ENCODE measurements around the gene HYAL1.
"Not testable (repeated sequence)": the region's sequence is repeated elsewhere in the genome, so short reads cannot be mapped to it uniquely, and the experiment has no call there.

Gene HYAL1

DNA sequence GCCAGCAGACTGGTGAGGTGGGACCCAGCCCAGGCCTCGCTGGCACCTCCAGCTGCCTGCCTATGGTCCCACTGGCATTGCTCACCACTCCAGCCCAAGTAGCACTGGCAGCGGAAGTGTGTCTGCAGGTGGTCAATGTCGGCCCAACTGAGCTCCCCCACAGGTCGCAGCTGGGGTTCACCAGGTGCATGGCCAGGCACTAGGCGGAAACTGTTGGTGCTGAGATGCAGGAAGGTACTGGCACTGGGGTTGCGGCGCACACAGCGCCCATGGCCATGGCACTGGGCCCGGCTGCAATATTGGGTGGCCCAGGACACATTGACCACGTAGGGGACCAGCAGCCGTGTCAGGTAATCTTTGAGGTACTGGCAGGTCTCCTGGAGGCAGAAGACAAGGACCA is 14.8 kb upstream of the HYAL1 start:
- no peak for DNase-seq

DNA sequence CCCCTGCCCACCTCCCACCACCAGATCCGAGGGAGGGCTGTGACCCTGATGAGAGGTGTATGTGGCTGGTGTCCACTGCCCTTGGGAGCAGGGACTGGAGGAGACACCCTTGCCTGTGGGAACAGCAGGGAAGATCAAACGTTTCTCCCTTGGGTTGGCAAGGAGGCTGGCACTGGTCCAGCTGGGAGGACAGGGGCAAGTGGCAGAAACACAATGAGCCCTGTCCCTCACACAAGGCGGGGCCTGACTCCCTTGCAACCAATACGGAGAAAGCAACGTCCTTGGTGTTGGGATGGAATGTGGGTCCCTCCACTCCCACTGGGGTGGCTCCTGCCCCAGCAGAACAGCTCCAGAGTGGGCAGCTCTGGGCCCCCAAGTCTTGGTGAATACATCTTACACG is 13.9 kb upstream of the HYAL1 start:
- DNase-seq = no peak

DNA sequence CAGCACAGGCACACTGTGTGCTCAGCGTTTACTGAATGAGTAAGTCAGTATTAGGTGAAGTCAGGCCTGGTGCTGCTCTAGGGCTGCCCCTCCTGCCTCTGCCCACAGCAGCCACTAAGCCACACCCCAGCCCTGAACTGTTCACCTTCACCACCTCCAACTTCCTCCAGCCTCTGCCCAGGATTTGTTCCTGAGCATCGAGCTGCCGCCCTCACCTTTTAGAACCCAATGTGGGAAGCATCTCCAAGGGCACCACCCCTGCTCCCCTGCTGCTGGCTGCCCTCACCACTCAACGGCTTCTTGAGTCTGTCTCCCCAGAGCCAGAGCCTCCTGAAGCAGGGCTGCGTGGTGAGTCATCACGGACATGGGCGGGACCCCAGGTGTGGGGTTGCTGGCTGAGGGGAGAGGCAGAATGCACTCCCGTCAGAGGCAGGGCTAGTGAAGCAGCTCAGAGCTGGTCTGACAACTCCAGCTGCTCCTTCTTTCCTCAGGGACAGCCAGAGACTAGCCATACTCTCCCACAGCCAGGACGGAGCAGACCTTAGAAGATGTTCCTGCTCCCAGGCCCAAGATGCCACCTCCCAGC is 13.4 kb upstream of the HYAL1 start:
- DNase-seq = peak; percentile 75

DNA sequence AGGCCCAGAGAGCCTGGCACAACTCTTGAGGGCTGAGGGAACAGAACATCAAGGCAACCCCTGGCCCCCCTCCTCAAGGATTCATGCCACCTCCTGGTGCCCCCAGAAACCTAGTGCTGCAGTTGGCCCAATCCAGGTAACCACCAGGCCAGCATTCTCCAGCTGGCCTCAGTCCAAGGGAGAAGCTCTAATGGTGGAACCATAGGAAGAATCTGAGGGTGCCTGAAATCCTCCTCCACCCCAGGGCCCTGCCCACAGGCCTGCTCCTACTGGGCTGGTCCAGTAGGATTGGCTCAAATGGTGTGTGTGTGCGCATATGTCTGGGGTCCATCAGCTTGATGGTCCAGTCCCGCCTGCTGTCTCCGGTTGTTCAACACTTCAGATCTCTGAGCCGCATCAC is 11.4 kb upstream of the HYAL1 start:
- DNase-seq = no peak

DNA sequence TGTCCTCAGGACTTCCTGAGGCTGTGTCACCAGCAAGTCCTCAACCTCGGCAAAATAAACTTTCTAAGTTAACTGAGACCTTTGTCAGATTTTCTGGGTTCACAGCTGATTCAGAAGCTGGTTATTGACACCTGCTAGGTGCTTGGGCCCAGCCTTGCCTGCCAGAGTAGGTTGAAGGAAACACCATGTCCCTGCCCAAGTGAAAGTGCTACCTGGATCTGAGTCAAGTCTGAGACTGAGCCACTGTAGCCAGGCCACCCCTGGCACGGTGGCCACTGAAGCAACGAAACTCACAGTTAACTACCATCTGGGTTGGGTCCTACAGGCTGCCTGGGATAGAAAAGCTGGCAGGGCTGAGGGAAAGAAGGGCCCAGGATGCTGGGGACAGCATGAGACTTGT is 11.0 kb upstream of the HYAL1 start:
- DNase-seq = no peak

DNA sequence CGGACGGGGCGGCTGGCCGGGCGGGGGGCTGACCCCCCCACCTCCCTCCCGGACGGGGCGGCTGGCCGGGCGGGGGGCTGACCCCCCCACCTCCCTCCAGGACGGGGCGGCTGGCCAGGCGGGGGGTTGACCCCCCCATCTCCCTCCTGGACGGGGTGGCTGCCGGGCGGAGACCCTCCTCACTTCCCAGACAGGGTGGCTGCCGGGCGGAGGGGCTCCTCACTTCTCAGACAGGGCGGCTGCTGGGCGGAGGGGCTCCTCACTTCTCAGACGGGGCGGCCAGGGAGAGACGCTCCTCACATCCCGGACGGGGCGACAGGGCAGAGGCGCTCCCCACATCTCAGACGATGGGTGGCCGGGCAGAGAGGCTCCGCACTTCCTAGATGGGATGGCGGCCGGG is 8.7 kb upstream of the HYAL1 start:
- DNase-seq = not testable (repeated sequence)

DNA sequence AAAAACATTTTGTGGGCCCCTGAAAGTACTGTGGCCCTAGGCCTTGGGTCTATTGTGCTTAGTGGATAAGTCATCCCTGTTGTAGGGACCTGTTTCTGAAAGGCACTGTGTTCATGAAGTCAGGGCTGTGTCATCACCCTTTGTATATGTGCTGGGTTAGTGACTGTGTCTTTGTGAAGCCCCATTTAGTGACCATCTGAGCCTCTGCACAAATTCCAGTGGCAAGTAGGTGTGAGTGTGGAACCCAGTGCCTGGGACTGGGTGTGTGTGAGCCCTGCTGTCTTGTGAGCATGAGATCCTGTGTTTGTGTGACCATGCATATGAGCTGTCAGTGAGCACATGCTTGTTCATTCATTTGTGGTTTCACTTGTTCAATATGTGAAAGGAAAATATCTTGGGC is 1.2 kb upstream of the HYAL1 start:
- no peak for DNase-seq

DNA sequence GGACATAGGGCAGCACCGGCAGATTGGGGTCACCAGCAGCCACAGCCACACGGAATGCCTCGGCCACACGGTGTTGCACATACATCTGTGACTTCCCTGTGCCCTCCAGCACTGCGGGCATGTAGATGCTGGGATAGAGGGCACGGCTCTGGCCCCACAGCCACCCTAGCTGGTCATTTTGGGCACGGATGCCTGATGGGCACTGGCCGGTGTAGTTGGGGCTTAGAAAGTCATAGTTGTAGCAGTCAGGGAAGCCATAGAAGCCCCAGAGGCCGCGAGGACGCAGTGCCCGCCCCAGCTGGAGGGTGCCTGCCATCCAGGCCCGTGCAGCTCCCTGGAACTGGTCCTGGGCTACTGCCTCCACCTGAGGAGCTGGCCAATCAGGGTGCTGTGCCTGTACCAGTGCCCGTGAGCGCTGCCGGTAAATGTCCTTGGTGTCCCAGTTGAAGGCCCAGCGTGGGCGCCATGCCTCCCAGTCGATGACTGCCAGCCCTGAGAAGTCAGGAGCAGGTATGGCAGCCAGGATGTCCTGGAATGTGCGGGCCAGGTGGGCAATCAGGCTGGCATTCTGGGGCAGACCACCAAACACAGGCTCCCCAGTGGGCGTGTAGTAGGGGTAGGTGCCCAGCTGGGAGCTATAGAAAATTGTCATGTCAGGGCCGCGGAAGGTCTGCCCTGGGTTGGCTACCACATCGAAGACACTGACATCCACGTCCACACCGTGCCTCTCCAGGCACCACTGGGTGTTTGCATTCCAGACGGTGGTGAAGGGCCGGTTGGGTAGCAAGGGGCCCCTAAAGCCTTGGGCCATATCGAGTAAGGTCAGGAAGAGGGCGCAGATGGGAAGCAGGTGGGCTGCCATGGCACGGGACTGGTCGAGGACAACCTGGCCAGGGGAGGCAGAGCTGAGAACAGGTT is 1.0 kb downstream of the HYAL1 start:
- no peak for DNase-seq

DNA sequence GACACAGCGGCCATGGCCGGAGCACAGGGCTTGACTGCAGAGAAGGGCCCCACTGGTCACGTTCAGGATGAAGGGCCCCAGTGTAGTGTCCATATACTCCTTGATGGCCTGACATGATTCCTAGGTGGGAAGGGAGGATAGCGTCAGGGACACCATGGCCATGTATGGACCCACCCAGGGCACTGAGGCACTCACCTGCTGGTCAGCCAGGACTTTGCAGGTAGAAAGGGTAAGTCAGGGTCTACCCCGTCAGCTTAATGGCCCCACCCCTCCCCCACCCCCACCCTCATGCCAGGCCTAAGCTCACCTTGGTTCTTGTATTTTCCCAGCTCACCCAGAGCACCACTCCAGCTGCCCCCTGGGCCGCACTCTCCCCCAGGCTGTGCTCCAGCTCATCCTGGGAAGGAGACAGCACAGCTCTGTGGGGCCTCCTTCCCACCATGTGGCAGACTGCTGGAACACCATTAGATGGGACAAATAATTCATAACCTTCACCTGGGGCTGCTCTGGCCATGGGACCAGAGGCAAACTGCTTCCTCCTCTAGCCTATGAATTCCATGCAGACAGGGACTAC is 2.6 kb downstream of the HYAL1 start:
- no peak for DNase-seq

DNA sequence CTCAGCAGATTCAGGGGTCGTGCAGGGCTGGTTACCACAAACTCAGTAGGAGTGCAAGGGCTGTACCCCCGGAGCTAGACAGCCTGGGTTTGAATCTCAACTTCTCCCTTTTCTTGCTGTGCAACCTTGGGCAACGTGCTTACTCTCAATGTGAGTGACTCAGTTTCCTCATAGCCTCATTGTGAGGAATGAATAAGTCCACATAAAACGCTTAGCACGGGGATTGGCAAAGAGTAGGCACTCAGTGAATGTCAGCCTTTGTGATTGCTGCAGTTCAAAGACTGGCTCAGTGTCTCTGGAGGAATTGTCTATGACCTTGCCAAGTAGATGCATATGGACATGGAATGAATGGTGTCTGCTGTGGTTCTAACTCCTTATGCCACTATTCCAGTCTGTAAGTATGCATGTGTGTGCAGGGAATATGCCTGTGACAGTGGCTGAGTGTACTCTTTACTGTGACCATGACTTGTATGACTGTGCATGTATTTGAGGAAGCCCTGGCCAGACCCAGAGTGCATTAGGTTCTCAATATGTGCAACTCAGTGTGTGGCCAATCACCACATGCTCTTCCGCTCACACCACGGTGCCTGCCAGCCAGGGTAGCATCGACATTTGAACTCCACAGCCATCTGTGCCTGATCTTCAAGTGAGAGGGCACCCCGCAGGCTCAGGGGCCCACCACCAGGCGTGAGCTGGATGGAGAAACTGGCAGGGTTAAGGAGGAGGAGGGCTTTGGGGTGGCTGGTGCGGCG is 3.3 kb downstream of the HYAL1 start:
- DNase-seq = no peak

DNA sequence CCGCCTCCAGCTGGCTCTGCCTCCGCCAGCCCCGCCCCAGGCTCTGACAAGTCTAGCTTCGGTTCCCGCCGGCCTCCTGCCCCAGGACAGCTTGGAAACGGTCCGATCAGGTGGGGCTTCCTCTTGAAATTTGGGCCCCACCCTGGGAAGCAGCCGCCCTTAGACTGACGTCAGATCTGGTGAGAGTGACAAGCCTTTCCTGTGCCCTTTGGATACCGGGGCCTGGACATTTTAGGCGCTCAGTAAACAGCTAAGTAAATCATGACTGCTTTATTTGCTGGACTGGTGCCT is 3.8 kb downstream of the HYAL1 start:
- no peak for DNase-seq

DNA sequence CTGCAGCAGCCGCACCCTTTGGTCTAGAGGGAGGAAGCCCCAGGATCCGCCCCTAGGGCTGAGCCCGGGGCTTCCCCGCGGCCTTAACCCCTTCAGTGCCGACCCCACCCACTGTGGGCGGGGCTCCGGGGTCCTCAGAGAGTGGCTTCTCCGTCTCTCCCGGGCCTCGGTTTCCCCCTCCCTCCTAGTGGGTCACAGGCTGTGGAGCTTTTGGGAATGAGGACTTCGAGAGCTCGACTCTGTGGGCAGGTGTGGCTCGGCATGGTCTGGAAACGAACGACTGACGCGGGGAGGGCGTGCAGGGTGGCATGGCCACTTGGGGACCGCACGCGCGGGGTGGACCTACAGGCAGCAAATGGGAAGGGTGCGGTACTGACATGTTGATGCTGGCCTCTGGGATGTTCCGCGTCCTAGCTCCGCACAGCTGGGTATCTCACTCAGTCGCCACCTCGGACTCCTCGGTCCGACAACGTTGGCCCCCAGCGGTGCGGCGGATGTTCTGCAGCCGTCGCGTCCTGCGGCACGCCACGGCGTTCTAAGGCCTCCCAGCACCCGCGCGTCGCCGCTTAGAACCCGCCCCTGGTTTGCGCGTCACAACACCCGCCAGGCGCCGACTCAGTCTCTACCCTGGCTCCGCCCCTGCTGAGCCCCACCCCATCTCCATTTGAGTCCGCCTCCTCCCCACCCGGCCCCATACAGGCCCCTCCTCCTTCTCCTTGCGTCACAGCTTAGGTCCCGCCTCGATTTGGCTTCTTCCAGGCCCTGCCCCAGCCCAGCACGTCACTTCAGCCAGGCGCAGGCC is 4.3 kb downstream of the HYAL1 start, which contains the start of the genes HYAL3 and NAA80:
TSS of gene HYAL3 (minus strand) at position 570 of the 802 bp plus-strand sequence. CDS start 3,803 bp downstream, outside the sequence.
TSS of gene NAA80 (minus strand) at position 570 of the 802 bp plus-strand sequence. CDS start 1,942 bp downstream, outside the sequence.
- DNase-seq = peak; percentile 100

DNA sequence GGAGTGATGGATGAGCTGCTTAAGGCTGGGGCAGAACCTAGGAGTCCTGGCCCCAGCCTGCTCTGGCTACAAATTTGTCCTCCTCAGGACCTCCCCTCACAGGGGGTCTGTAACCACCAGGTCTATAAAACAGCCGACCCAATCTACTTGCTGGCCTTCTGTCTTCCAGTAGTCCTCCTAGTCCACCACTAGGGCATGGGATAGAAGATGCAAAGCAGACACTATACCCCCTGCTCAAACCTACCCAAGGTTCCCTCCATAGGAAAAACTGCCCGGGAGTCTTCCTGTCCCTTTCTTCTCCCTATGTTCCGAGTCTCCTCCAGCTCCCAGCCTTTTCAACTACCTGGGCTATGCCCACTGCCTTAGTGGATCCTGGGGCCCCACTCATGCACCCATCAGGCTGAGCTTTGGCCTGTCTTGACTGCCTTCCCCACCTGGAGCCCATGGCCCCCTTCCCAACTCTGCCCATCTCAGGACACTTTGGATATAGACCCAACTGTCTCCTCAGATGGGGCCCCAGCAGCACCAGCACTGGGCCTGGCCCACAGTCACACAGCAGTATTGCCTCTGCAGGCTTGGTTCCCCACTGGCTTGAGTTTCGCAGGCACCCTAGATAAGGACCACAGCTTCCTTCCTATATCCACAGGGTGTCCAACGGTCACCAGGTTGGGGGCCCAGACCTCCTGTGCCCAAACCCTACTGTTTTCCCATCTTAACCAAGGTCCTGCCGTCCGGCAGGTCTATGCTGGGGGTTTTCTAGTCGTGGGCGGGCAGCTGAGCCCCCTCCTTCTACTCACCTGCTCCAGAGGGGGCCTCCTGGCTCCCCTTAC is 5.3 kb downstream of the HYAL1 start:
- DNase-seq = no peak

DNA sequence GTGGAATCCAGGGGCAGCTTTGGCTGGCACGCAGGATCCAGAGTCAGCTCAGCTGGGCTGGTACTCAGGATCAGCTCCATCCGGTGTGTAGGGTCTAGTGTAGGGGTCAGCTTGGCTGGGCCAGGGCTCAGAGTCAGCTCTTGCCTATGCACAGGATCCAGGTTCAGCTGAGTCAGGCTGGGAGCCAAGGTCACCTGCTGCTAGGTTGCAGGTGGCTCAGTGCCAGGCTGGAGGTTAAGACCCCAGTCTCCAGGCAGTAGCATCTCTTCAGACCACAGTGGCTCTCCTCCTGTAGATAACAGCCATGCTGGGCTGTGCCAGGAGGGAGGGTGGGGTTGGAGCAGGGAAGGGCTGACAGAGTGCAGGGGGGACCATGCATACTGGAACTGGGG is 6.0 kb downstream of the HYAL1 start:
- no peak for DNase-seq

DNA sequence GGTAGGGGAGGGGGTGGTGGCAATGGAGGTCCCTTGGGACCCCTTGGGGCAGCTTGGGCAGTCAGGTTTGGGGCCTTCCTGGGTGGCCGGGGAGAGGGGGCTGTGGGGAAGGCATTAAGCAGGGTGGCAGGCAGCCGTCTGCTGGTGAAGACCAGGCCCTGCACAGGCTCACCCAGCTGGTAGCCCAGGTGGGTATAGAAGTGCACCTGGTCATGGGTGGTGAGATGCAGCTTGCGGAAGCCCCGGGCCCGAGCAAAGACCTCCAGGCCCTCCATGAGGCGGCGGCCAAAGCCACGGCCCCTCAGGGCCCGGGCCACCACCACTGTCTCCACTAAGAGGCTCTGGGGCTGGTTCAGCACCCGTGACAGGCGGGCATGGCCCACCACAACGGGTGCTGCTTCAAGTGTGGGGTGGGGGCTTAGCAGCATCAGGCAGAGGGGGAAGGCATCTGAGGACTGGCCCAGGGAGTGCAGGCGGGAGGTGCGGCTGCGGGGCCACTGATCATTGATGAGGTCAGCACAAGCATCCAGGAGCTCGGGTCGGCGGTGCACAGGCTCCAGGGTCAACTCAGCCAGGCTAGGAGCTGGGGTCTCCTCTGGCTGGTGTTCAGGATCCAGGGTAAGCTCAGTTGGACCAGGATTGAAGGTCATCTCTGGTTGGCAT is 6.5 kb downstream of the HYAL1 start:
- no peak for DNase-seq

DNA sequence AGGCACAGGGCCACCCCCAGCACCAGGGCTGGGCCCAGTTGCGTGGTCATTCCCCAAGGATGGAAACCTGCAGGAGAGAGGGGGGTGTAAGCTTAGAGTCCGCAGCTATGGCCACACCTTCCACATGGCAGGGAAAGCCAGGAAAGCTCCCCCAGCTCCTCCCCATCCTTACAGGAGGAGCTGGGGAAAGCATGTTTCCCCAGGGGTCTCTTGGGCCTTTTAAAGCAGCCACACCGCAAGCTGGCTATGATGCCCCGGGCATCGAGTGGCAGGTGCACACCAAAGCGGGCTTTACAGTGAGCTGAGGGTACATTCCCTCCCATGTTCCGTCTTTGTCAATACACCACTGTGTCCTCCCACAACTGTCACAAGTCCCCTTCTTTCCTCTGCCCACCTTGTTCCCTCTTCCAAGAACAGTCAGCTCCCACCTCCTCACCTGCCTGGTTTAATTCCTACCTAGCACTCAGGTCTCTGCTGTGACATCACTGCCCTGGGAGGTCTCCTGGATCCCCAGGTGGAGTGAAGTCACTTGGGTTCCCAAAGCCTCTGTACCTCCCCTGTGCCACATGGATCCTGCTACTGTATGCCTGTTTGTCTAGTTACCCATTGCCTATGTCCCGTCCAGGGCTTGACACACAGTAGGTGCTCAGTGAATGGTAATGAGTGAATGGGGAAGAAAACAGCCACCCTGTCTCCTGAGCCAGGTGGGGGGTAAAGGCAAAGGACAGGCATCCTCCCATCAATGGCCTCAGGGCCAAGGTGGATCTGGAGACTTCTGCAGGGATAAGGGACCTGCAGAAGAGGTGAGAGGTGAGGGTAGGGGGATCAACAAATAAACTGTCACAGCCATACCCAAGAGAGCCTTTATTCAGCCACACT is 7.6 kb downstream of the HYAL1 start:
- DNase-seq = no peak

DNA sequence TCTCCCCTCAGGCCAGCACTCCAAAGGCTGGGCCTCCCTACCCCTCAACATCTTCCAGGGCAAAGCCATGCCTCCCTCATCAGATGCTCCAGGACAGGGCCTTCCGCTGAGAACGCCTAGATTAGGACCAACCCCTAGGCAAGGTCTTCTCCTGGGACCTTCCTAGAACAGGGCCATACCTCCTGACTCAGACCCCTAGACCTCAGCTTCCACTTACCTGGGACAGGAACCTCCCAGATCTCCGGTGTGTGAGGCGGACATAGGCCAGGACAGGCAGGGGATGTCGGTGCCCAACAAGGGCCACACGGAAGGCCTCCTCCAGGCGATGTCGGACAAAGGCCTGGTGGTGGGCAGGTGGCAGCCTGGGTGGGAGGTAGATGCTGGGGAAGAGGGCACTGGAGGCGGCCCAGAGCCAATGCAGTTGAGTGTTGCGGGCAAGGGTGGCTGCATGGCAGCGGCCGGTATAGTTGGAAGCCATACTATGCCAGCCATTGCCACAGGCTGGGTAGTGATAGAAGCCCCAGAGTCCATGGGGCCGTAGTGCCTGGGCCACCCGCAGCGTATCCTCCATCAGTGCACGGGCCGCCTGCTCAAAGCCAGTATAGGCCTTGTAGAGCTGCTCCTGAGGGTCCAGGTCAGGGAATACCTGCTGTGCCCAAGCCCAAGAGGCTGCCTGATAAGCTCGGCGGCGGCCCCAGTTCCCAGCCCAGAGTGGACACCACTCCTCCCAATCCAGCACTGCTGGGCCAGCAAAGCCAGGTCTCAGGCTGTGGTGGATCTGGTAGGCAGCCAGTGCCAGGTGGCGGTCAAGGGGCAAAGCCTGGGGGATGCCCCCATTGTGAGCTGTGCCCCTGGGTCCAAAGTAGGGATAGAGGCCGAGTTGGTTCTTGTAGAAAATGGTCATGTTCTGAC is 8.6 kb downstream of the HYAL1 start:
- DNase-seq = no peak

DNA sequence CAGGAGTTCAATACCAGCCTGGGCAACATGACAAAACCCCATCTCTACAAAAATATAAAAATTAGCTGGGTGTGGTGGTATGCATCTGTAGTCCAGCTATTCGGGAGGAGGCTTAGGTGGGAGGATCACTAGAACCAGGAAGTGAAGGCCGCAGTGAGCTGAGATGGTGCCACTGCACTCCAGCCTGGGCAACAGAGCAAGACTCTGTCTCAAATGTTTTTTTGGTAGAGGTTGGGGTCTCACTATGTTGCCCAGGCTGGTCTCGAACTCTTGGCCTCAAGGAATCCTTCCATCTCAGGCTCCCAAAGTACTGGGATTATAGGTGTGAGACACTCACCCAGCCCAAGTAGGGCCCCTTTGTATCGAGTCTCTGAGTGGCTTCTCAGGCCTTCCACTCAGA is 9.3 kb downstream of the HYAL1 start:
- no peak for DNase-seq

Data from stimulated activated CD8-positive, alpha-beta memory T cell treated with anti-CD3 and anti-CD28 coated beads, Interleukin-4, amount 100 ng/mL, for 48 hours (primary cell).